DND-41 (cell line): ENCODE results near the gene RACK1.

Source experiments
- ATAC-seq: fragments of 200-7000 bp; cut with Tn5 transposase; 3 replicates; pipeline ENCODE4 v1.9.1; 2021; ENCODE audit warnings: low read depth; ENCODE audit not compliant: insufficient read depth
- DNase-seq: peaks from one replicate; pipeline ENCODE4 v3.0.0-alpha.2; 2020
- H2AFZ ChIP-seq: 2 replicates; pipeline ENCODE4 v1.6.0; 2012; ENCODE audit warnings: low read depth, low read length
- H3K27ac ChIP-seq: 2 replicates; pipeline ENCODE4 v1.5.1; 2012; ENCODE audit warnings: low read length, inconsistent platforms
- H3K27me3 ChIP-seq: fragments of 200-600 bp; sonication (generic); 2 replicates; pipeline ENCODE4 v1.6.0; 2012; ENCODE audit warnings: low read length, mild to moderate bottlenecking, inconsistent platforms; ENCODE audit not compliant: insufficient read depth, poor library complexity
- H3K36me3 ChIP-seq: 2 replicates; pipeline ENCODE4 v1.5.1; 2012; ENCODE audit warnings: low read length, inconsistent platforms; ENCODE audit not compliant: insufficient read depth
- H3K4me1 ChIP-seq: 2 replicates; pipeline ENCODE4 v1.5.1; 2012; ENCODE audit warnings: mild to moderate bottlenecking, low read length; ENCODE audit not compliant: insufficient read depth
- H3K4me2 ChIP-seq: 2 replicates; pipeline ENCODE4 v1.6.0; 2012; ENCODE audit warnings: mild to moderate bottlenecking, moderate library complexity, low read length, inconsistent platforms; ENCODE audit not compliant: insufficient read depth
- H3K4me3 ChIP-seq, 2 experiments: fragments of 200-600 bp in 1 of 2; shearing (Covaris generic) in 1 of 2; 2 replicates each; pipeline ENCODE4 v1.5.1; 2012 to 2016; ENCODE audit warnings: inconsistent platforms in 2 of 2, low read length in 2 of 2, mild to moderate bottlenecking in 2 of 2, low read depth in 1 of 2, moderate library complexity in 1 of 2
- H3K79me2 ChIP-seq: 2 replicates; pipeline ENCODE4 v1.6.0; 2012; ENCODE audit warnings: low read length, inconsistent platforms; ENCODE audit not compliant: insufficient read depth
- H3K9ac ChIP-seq: 2 replicates; pipeline ENCODE4 v1.6.0; 2012; ENCODE audit warnings: low read depth, mild to moderate bottlenecking, inconsistent platforms, low read length, moderate library complexity
- H3K9me3 ChIP-seq: 2 replicates; pipeline ENCODE4 v1.5.1; 2012; ENCODE audit warnings: low read length, moderate library complexity, mild to moderate bottlenecking, inconsistent platforms; ENCODE audit not compliant: insufficient read depth, severe bottlenecking
- H4K20me1 ChIP-seq: 2 replicates; pipeline ENCODE4 v1.6.0; 2012; ENCODE audit warnings: low read length; ENCODE audit not compliant: insufficient read depth
- CTCF ChIP-seq: IDR thresholded peaks from 2 replicates; pipeline ENCODE4 v1.5.1; 2012; ENCODE audit warnings: borderline replicate concordance, low read length, moderate library complexity, mild to moderate bottlenecking; ENCODE audit not compliant: poor library complexity, severe bottlenecking; ENCODE audit errors: extremely low read depth
- EZH2 ChIP-seq: IDR thresholded peaks from 3 replicates; pipeline ENCODE4 v1.6.1; 2012; ENCODE audit warnings: borderline replicate concordance, low read depth, mild to moderate bottlenecking, moderate library complexity, low read length, inconsistent platforms; ENCODE audit not compliant: severe bottlenecking

RACK1 gene

DNA sequence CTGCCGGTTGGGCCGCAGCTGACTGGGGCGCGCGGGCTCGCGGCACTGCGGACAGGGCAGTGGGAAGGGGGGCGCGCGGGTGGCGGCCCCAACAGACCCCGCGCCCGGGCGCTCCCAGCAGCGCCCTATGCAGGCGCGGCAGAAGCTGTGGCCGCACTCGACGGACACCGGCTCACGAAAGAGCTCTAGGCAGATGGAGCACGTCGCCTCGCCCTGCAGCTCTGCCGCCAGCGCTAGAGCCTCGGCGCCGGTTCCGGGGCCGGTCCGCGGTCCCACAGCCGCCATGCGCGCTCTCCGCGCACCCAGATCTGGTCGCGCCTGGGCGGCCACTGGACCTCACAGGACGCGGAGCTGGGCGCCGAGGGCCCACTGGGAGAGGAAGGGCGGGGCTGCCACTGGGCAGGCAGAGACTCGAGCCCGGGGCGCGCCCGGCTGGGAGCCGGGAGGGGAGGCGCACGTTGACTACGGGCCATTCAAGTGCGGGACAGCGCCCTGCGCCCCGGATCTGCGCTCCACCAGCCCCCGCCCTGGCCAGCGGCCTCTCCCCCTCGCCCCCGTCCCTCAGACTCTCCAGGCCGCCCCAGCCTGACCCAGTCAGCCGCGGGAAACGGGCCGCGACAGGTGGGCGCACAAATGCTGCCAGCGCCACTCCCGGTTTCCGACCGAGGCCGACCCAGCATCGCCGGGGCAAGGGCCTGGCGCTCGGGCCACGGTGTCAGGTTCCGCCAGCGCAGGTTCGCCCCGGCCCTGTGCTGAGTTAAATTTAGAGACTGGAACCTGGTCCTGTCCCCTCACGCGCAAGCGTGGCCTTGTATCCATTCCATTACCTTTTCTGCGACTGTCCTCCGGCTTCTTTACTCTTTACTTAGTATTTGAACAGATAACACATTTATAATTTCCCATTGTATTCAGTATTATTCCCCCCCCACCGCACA lies 38.6 kb downstream of the RACK1 start, which contains the start of gene TRIM7:
TSS of gene TRIM7 (minus strand) at position 371 of the 935 bp plus-strand sequence. CDS start at position 285, 86 bp downstream.
- no peak within 1 kb of the TSS for H3K27ac ChIP-seq
- peak within 1 kb of the TSS; percentile 73 for H3K4me2 ChIP-seq
- H3K4me1 ChIP-seq: peaks cover 49% of the 10 kb centered on the region
- H3K9ac ChIP-seq: peak within 1 kb of the TSS; percentile 58
- H3K9me3 ChIP-seq: no peaks in the 10 kb centered on the region
- H4K20me1 ChIP-seq: 0 out of 2 replicates have a peak, but pooled peaks cover 3% of the 10 kb centered on the region
- peaks cover 38% of the 10 kb centered on the region for H3K27me3 ChIP-seq
- H3K4me3 ChIP-seq: peak within 1 kb of the TSS; percentile 8 to 64; a peak in 3 of 4 replicates
- TF ChIP-seq EZH2: peak; percentile 82
- TF ChIP-seq CTCF: no peak
- H2AFZ ChIP-seq: peak within 1 kb of the TSS; percentile 62
- no peak for DNase-seq
- H3K36me3 ChIP-seq: no peaks in the 10 kb centered on the region
- no peaks in the 10 kb centered on the region for H3K79me2 ChIP-seq
- no peak for ATAC-seq

GRCh38 chr5:181204113-181204825 lies 39.4 kb downstream of the RACK1 start:
- H3K79me2 ChIP-seq: no peaks in the 10 kb centered on the region
- no peak for TF ChIP-seq EZH2
- no peak for TF ChIP-seq CTCF
- H3K4me3 ChIP-seq: peak overlapping the region in 1 of 2 experiments; percentile 64; a peak in 2 of 4 replicates
- no peaks in the 10 kb centered on the region for H3K9me3 ChIP-seq
- no peak overlapping the region for H3K27ac ChIP-seq
- peaks cover 49% of the 10 kb centered on the region for H3K4me1 ChIP-seq
- H3K27me3 ChIP-seq: peaks cover 38% of the 10 kb centered on the region
- no peaks in the 10 kb centered on the region for H3K36me3 ChIP-seq
- ATAC-seq (peak; percentile 4; the same call in 1 of the 3 replicates), DNase-seq (no peak)
- H3K4me2 ChIP-seq: peak overlapping the region; percentile 73
- H3K9ac ChIP-seq: peak overlapping the region; percentile 58
- H2AFZ ChIP-seq: peak overlapping the region; percentile 62
- 0 out of 2 replicates have a peak, but pooled peaks cover 3% of the 10 kb centered on the region for H4K20me1 ChIP-seq

DNA sequence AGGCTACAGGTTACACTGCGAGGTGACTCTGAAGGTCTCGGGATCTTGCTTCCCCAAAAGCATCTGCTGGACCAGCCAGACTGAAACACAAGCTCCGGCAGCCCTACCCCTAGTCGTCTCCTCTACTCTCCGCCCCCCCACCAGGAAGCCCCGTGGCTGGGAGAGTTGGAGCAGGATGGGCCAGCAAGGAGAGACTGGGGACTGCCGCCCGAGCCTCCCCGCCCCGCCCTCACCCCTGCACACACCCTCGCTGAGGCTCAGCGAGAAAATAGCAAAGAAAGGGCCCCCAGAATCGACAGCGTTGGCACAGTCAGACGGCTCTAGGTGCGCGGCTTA lies 40.0 kb downstream of the RACK1 start:
- peak overlapping the region; percentile 62 for H2AFZ ChIP-seq
- H3K27me3 ChIP-seq: peaks cover 38% of the 10 kb centered on the region
- DNase-seq (no peak), ATAC-seq (peak; percentile 7; the same call in 1 of the 3 replicates)
- H3K27ac ChIP-seq: no peak overlapping the region
- no peaks in the 10 kb centered on the region for H3K9me3 ChIP-seq
- no peaks in the 10 kb centered on the region for H3K79me2 ChIP-seq
- H4K20me1 ChIP-seq: 0 out of 2 replicates have a peak, but pooled peaks cover 3% of the 10 kb centered on the region
- no peak for TF ChIP-seq CTCF
- peaks cover 49% of the 10 kb centered on the region for H3K4me1 ChIP-seq
- peak overlapping the region; percentile 73 for H3K4me2 ChIP-seq
- peak overlapping the region in 1 of 2 experiments; percentile 64; a peak in 2 of 4 replicates for H3K4me3 ChIP-seq
- H3K9ac ChIP-seq: peak overlapping the region; percentile 58
- no peaks in the 10 kb centered on the region for H3K36me3 ChIP-seq
